Measurements from ENCODE around the gene TSKS. TPM values are rescaled to one million over a fixed set of nuclear protein-coding genes. Genes with fewer than 3 reads are reported as not detected.

TSKS gene
- total RNA-seq, 1 donor from 2014 or later = not detected

- no peak for DNase-seq (ENCODE audit: low spot score)
These were observed 30.4 kb upstream of the TSKS start for GRCh38 chr19:49793561-49793840.

GRCh38 chr19:49792829-49793560 is 29.9 kb upstream of the TSKS start:
- DNase-seq (ENCODE audit: low spot score) = no peak

- DNase-seq (ENCODE audit: low spot score) = no peak
These were observed 28.8 kb upstream of the TSKS start for GRCh38 chr19:49791776-49792445.

- DNase-seq (ENCODE audit: low spot score) = no peak
These were observed 27.8 kb upstream of the TSKS start for GRCh38 chr19:49790866-49791265.

GRCh38 chr19:49788857-49789256 is 25.8 kb upstream of the TSKS start:
- DNase-seq (ENCODE audit: low spot score) = no peak

GRCh38 chr19:49787746-49788145 is 24.6 kb upstream of the TSKS start:
- DNase-seq (ENCODE audit: low spot score) = no peak

- peak; percentile 68 for DNase-seq (ENCODE audit: low spot score)
These were observed 23.3 kb upstream of the TSKS start for GRCh38 chr19:49786376-49786820.

- DNase-seq (ENCODE audit: low spot score) = no peak
These were observed 19.4 kb upstream of the TSKS start for GRCh38 chr19:49782515-49782914.

- DNase-seq (ENCODE audit: low spot score) = no peak
These were observed 18.3 kb upstream of the TSKS start for GRCh38 chr19:49781394-49781793.

- no peak for DNase-seq (ENCODE audit: low spot score)
These were observed 17.8 kb upstream of the TSKS start for GRCh38 chr19:49780861-49781260.

GRCh38 chr19:49779731-49780555 is 16.8 kb upstream of the TSKS start:
- no peak for DNase-seq (ENCODE audit: low spot score)

- DNase-seq (ENCODE audit: low spot score) = no peak
These were observed 13.3 kb upstream of the TSKS start for GRCh38 chr19:49776371-49776764.

- no peak for DNase-seq (ENCODE audit: low spot score)
These were observed 12.8 kb upstream of the TSKS start for GRCh38 chr19:49775742-49776370.

GRCh38 chr19:49774969-49775368 is 11.9 kb upstream of the TSKS start:
- no peak for DNase-seq (ENCODE audit: low spot score)

- DNase-seq (ENCODE audit: low spot score) = no peak
These were observed 10.7 kb upstream of the TSKS start for GRCh38 chr19:49773663-49774350.

GRCh38 chr19:49772850-49773432 is 9.8 kb upstream of the TSKS start:
- no peak for DNase-seq (ENCODE audit: low spot score)

- no peak for DNase-seq (ENCODE audit: low spot score)
These were observed 8.6 kb upstream of the TSKS start for GRCh38 chr19:49771674-49772139.

- no peak for DNase-seq (ENCODE audit: low spot score)
These were observed 7.4 kb upstream of the TSKS start for GRCh38 chr19:49770529-49770928.

- no peak for DNase-seq (ENCODE audit: low spot score)
These were observed 5.0 kb upstream of the TSKS start for GRCh38 chr19:49767967-49768581.

- no peak for DNase-seq (ENCODE audit: low spot score)
These were observed 4.3 kb upstream of the TSKS start for GRCh38 chr19:49767381-49767780.

- no peak for DNase-seq (ENCODE audit: low spot score)
These were observed 3.8 kb upstream of the TSKS start, which contains the start of gene AP2A1 for GRCh38 chr19:49766930-49767299. AP2A1 (plus strand) TSS chr19:49767001; CDS start chr19:49767134, 133 bp downstream.
